Stimulated activated naive CD4-positive, alpha-beta T cell (primary cell): ENCODE results near the gene ZNF787.
"Not testable (repeated sequence)": the region's sequence is repeated elsewhere in the genome, so short reads cannot be mapped to it uniquely, and the experiment has no call there.

Experiments
- DNase-seq, 6 experiments: peaks; one replicate each; lab custom pipeline; 2025; lab: John Stamatoyannopoulos, UW

The ZNF787 gene

DNA sequence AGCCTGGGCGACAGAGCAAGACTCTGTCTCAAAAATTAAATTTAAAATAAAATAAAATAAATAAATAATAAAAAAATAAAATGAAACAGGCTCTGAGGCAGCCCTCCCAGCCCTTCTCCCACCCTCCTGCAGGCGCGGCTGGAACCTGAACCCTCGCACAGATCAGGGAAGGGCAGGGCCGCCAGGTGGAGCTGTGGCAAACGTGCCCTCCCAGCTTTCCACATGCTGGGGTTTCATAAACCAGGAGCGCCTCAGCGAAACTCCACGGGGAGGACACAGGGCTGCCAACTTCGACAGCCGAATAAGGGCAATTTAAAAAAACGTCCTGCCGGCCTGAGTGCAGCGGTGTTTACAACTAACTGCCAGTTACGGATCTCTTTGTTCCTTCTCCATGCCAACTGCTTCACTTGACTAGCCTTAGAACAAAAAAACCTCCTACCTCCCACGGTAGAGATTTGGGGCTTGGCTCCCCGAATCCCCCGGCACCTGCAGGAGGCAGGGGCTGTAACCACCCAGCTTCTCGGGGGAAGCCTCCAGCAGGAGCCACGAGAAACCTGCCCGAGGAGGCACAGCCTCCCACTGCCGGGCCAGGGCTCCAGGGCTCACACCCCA, 15.9 kb downstream of the ZNF787 start:
- DNase-seq = peak; percentile 31 to 58 (median 51)

DNA sequence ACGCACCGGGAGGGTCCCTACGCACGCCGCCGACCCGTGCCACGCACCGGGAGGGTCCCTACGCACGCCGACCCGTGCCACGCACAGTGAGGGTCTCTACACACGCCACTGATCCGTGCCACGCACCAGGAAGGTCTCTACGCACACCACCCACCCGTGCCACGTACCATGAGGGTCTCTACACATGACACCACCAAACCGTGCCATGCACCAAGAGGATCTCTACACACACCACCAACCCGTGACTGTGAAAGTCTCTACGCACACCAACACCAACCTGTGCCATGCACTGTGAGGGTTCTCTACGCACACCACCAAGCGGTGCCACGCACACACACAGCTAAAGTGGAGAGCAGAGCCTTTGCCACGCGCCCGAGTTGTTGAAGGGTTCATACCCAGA, 16.7 kb downstream of the ZNF787 start:
- DNase-seq = no peak

DNA sequence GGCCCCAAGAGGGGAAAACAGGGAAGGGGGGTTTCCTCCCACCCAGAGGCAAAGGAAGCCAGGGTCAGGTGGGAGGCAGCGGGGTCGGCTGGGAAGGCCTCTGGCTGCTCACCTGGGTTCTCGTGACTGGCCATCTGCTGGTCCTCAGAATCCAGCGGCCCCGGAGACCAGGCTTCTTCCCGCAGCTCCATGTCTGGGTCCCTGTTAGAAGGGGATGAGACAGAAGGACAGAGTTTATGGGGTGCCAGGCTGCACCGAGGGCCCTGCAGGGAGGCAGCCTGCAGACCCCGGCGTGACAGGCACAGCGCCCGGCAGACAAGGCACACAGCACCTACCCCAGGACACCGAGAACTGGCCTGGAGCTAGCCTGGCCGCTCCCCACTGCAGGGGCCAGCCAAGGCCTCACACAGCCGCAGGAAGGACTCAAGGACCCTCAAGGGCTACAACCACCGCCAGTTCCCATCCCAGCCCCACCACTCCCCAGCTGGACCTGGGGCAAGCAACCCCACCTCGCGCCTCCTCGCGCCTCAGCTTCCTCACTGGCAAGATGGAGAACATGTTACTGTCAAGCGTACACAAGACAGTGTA, 18.0 kb downstream of the ZNF787 start:
- no peak for DNase-seq

DNA sequence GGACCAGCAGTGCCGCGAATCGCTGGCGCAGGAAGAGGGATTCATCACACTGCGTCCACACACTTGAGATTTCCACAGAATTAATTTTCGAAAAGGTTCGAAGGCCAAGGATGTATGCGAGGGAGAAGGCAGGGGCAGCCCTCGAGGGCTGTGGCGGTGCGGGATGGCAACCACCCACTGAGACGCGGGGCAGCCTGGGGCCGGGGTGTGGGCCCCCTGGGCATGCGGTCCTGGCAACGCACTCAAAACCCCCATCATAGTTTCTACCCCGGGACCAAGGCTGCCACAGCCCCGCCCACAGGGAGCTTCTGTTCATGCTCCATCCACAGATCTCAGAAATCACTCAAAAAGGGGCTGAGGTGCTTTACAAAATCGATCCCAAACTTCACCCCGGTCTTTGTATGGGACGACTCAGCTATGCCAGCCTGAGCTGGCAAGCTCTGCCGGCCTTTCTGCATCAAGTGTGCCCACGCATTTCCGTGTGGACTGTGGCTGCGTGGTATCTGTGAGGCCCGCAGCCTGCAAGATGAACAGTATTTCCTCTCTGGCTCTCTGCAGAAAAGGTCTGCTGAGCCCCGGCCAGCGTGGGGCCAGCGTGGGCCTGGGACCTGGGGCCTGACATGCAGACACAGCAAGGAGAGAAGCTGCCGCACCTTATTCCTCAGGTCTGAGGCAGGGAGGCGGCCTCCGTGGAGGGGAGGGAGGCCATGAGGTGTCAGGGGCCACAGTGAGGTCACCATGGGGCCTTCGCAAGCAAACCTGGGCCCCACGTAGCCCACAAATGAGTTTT, 19.2 kb downstream of the ZNF787 start:
- DNase-seq = no peak

DNA sequence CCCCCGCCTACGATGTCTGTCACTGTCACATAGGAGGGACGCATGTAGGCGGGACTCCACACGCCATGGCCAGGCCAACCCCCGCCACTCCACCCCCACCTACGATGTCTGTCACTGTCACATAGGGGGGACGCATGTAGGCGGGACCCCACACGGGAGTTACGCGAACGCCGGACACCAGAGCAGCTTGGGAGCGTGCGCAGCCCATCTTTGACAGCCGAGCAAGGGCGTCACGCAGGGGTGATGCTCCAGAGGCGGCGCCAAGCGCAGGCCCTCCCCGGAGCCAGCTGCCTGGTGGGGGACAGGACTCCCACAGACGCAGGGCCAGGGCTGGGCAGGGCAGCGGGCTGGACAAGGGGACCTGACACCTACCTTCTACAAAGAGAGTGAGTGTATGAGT, 20.0 kb downstream of the ZNF787 start:
- no peak for DNase-seq

DNA sequence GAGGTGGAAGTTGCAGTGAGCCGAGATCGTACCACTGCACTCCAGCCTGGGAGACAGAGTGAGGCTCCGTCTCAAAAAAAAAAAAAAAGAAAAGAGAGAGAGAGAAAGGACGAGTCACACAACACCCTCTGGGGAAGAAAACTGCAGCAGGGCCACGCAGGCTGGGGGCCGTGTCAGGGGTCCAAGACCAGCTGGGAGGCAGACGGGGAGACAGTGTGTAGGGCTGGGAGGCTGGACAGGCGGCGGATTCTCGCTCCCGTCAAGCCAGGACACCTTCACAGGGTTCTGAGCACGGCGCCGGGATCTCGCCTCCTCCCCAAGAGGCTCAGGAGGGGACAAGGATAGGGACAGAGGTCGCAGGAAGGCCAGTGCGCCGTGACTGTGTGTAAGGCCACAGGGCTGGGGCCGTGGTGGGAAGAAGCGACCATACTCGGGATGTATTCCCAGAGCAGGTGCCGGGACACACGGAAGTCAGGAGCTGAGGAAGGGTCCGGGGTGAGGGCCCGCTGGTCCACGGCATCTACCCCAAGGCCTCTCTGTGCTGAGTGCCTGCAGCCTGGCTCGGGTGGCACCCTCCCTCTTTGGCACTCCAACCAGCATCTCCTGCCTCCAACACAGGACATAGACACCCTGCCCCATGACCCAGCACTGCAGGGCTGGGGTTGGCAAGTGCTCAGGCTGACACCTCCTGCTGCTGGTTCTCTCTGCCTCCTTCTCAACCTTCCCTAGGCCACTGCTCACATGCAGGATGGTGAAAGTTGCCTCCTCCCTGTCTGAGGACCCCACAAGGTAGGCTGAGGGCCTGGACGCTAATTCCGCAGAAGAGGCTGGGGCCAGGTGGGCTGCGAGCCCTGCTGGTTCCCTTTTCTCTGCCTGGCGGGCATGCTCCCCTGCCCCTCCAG, 21.2 kb downstream of the ZNF787 start:
- DNase-seq = no peak

DNA sequence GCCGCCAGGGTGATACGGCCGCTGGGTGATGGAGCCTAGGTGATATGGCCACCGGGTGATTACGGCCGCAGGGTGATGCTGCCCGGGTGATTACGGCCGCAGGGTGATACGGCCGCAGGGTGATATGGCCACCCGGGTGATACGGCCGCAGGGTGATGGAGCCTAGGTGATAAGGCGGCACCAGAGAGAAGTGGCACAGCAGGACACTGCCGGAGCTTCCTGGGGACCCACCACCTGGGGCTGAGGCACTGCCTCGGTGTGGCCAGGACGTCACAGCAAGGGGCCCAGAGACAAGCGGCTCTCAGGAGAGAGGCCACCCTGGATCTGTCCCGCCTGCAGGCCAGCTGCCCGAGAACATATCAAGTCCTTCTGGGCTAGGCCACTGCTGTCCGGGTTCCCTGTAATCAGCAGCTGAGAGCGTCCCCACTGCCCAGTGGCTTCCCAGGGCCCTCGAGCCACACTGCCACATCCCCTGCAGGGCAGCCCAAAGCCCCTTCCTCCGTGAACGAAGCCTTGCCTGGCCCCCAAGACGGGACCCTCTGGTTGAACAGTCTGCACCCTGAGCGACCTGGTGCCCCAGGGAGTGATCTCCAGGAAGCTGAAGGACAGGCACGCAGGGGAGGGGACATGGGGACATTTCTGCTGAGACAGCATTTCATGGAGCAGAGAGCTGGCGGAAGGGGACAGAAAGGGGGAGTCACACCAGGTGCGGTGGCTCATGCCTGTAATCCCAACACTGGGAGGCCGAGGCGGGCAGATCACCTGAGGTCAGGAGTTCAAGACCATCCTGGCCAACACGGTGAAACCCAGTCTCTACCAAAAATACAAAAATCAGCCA, 22.1 kb downstream of the ZNF787 start:
- DNase-seq = no peak

DNA sequence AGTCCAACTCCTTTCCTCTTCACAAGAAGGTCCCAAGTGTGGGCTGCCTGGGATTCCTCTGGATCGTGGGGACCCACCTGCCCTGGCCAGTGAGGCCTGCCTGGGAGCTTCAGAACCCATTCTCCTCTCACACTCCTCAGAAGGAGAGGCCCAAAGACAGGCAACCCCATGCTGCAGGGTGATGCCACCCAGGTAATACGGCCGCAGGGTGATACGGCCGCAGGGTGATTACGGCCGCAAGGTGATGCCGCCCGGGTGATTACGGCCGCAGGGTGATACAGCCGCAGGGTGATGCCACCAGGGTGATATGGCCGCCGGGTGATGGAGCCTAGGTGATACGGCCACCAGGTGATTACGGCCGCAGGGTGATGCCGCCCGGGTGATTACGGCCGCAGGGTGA, 22.9 kb downstream of the ZNF787 start:
- not testable (repeated sequence) for DNase-seq

DNA sequence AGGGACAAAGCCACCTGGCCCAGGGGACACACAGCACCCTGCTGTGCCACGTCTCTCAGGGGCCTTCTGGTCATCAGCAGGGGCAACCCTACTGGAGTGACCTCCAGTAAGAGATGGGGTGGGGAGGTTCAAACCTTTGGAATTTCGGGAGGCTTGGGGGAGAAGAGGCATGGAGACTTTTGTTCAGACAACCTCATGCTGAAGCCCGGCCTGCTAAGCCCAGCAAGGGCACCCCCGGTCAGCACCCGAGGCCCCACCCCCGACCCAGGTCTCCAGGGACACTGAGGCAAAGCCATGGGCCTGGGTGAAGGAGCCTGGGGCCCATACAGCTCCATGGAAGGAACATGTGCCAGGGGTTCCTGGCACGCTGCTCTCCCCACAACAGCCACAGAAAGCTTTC, 23.3 kb downstream of the ZNF787 start:
- no peak for DNase-seq

DNA sequence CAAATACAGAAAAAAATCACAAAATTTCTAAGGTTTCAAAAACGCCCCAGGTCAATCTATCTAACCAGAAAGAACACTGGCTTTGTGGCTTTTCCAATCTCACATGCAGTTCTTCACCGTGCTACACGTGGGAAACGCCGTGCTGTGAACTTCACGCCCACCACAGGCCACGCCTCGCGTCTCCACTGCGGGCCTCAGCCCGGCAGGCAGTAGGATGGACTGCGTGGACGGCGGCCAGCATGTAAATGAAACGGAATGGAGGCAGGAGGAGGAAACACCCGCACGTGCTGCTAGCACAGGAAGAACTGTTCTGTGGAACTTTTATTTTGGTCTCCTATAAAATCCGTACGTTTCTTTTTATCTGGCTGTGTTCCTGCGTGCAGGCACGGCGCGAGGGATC, 23.8 kb downstream of the ZNF787 start:
- DNase-seq = no peak

DNA sequence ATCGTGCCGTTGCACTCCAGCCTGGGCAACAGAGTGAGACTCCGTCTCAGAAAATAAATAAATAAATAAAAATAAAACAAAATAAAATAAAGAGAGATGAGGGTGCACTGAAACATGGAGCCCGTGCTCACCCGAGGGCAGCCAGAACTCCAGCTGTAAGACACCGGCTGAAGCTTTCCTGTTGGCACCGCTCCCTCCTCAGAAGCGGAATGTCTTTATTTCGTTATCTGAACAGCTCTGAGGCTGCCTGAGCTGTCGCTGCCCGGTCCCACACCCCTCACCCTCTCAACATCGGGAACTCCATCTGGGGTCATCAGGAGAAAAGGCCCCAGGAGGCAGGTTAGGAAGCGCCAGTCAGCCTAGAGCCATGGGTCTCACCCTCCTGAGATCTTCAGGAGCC, 24.4 kb downstream of the ZNF787 start:
- no peak for DNase-seq

DNA sequence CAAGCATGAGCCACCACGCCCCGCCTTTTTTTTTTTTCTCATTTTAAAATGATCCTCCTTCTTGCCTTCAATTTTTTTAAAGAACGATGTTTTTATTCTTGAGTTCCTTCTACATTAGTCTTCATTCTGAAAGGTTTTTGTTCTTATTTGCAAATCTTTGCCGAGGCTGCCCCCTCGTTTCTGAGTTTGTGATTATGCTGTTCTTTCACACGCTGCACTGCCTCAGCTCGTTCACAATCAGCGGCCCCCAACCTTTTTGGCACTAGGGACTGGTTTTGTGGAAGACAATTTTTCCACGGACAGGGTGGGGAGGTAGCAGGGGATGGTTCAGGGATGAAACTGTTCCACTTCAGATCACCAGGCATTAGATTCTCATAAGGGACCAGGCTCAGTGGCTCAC, 26.6 kb downstream of the ZNF787 start:
- DNase-seq = no peak

DNA sequence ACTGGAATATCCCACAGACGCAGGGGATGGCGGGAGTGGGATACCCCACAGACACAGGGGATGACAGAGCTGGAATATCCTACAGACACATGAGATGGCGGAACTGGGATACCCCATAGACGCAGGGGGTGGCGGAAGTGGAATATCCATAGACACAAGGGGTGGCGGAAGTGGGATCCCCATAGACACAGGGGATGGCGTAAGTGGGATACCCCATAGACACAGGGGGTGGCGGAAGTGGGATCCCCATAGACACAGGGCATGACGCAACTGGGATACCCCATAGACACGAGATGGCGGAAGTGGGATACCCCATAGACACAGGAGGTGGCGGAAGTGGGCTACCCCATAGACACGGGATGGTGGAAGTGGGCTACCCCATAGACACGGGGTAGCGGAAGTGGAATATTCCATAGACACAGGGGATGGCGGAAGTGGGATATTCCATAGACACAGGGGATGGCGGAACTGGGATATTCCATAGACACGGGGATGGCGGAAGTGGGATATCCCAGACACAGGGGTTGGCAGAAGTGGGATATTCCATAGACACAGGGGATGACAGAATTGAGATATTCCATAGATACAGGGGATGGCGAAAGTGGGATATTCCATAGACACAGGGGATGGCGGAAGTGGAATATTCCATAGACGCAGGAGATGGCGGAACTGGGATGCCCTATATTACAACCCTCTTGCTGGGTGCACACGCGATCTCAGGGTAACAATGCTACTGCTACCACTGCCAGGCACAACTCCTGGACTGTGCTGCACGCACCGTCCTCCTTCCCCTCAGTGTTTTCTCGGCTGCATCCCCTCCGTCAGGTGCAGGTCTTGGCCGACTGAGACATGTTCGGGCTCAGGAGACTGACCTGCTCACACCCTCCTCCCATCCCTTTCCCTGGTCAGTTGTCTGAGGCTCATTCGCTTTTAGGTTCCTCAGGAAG, 28.1 kb downstream of the ZNF787 start:
- no peak for DNase-seq

DNA sequence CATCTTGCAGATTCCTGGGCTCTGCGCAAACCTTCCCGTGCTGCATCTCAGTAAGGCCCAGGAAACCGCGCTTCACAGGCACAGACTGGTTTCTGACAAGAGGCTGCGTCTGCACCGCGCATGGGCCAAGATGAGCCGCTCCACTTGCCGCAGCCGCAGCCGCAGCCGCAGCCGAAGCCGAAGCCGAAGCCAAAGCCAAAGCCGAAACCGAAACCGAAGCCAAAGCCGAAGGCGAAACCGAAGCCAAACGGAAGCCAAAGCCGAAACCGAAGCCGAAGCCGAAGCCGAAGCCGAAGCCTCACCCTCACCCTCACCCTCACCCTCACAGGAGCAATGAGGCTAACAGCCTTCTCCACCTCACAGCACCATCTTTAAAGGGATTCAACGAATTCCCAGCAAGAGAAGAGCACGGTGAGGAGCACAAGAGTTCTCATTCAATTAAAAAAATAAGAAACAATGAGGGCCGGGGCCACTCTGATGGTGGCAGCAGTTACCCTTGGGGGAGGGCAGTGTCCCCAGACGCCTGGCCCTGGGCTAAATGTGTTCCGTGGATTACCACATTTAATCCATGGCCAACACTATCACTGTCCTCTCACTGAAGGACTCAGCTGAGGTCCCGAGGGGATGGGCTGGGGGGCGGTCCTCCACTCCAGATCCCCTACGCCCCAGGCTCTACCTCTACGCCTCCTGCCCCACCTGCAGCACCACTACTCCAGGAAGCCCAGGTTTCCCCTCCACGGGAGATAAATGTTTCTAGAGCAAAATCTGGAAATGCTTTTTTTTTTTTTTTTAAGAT, 29.1 kb downstream of the ZNF787 start:
- no peak for DNase-seq

DNA sequence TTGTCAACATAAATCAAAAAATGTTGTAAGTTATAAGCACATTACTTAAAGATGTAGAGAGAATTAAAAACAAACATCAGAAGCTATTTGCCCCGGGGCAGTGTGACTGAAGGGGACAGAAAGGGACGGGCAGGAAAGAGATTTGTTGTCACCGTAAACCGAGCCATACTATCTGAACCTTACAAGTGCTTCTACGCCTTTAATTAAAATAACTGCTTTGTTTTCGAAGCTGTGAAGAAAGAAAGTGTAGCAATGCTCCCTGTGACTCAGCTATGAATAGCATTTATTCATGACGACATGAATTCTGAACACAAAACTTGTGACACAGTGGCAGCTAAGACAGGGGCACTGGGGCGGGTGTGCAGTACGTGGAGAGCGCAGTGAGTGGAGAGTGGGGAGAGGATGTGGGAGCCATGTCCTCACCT, 30.0 kb downstream of the ZNF787 start:
- no peak for DNase-seq

DNA sequence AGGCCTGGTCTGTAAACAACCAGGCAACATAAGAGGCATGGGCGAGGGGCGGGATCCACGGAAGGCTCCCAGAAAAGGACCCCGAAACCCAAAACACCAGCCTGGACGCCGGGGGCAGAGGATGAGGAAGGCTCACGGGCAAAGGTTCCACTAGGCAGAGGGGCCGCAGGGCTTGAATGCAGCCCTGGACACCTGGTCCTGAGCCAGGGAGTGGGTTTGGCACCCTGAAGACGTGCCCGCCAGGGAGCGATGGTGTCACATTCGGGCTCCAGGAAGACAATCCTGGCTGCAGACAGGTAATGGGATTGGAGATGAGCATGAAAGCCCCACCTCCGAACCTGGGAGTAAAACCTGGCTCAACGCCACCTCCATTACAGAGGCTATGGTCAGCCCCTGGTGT, 31.8 kb downstream of the ZNF787 start:
- no peak for DNase-seq

DNA sequence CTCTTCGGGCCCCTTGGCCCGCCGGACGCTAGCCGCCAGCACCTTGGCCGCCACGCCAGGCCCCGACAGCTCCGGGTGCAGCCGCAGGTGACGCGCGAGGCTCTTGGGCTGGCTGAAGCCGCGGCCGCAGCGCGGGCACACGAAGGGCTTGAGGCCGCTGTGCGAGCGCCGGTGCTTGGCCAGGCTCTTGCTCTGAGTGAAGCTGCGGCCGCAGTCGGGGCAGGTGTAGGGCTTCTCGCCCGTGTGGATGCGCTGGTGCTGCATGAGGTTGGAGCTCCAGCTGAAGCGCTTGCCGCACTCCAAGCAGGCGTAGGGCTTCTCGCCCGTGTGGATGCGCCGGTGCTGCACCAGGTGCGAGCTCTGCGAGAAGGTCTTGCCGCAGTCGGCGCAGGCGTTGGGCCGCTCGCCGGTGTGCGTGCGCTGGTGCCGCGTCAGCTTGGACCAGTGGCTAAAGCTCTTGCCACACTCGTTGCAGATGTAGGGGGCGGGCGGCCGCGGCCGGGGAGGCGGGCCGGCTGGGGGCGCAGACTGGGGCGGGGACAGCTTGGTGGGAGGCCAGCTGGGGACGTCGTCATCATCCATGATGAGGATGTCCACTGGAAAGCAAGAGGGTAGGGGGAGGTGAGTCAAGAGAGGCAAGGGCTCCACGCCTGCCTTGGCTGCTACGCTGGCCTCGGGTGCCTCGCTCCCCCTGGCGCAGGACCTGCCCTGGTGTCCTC, 32.4 kb downstream of the ZNF787 start:
- no peak for DNase-seq

DNA sequence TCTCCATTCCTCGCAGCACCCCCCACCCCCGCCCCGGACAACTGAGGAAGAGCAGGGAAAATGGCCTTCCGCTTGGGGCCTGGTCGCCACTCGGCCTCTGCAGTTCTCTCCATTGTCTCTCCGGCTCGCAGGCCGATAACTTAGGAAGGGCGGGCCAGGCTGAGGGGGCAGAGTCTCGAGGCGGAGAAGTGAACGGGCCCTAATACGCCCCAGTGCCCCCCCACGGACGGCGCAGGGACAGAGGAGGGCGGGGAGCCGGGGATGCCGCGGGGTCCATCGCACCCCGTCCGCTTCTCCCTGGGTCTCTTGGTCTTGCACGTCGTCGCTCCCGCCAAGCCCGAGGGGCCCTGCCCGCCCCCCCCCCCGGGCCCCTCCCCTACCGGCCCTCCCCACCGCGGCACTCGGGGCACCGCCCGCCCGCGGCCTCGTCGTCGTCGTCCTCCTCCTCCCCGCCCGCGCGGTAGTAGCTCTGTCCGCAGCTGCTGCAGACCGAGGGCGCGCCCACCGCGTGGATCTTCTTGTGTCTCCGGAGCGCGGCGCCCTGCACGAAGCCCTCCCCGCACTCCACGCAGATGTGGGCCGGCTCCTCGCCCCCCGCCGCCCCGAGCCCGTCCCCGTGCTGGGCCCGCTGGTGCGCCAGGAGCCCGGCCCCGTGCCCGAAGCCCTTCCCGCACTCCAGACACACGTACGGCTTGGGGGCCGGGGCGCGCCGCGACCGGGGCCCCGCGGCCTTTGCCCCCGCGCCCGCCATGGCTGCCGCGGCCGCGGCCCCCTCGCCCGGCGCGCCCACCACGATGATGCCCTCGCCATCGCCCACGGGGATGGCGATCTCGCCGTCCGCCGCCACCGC, 33.2 kb downstream of the ZNF787 start:
- DNase-seq = no peak
